ENCODE data around the gene ERBB4. TPM values are rescaled to one million over a fixed set of nuclear protein-coding genes. Genes with fewer than 3 reads are reported as not detected.

ERBB4 gene
- total RNA-seq, 1 donor from 2014 or later, result 9.9 TPM

DNA sequence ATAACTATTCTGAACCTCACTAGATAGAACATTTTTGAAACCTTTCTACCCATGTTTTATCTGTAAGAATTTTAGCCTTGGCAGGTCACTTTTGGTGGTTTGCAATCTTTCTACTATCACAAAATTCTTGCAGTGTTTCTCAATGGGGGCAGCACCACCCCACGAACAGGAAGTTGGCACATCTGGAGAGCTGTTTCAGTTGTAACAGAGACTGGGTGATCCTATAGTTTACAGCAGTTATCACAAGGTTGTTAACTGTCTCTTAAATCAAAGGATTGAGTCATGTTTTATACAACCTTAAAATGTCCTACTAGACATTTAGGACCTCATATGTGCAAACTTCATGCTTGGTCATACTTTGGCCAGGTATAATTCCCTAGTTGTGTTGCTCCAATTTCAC, 829.2 kb downstream of the ERBB4 start:
- H3K36me3 Mint-ChIP-seq, result no peaks in the 10 kb centered on the region
- no peak overlapping the region for H3K27ac Mint-ChIP-seq
- TF ChIP-seq, protein P1, sequence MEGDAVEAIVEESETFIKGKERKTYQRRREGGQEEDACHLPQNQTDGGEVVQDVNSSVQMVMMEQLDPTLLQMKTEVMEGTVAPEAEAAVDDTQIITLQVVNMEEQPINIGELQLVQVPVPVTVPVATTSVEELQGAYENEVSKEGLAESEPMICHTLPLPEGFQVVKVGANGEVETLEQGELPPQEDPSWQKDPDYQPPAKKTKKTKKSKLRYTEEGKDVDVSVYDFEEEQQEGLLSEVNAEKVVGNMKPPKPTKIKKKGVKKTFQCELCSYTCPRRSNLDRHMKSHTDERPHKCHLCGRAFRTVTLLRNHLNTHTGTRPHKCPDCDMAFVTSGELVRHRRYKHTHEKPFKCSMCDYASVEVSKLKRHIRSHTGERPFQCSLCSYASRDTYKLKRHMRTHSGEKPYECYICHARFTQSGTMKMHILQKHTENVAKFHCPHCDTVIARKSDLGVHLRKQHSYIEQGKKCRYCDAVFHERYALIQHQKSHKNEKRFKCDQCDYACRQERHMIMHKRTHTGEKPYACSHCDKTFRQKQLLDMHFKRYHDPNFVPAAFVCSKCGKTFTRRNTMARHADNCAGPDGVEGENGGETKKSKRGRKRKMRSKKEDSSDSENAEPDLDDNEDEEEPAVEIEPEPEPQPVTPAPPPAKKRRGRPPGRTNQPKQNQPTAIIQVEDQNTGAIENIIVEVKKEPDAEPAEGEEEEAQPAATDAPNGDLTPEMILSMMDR (conservative IDR thresholded peaks at IDR 0.05), result no peak
- H3K4me1 Mint-ChIP-seq (ENCODE audit: unreplicated experiment), result no peaks in the 10 kb centered on the region
- no peaks in the 10 kb centered on the region for H3K27me3 Mint-ChIP-seq
- H3K4me3 Mint-ChIP-seq, result no peak overlapping the region
- no peaks in the 10 kb centered on the region for H3K9me3 Mint-ChIP-seq
- no peak for DNase-seq (ENCODE audit: extremely low spot score, unreplicated experiment)

DNA sequence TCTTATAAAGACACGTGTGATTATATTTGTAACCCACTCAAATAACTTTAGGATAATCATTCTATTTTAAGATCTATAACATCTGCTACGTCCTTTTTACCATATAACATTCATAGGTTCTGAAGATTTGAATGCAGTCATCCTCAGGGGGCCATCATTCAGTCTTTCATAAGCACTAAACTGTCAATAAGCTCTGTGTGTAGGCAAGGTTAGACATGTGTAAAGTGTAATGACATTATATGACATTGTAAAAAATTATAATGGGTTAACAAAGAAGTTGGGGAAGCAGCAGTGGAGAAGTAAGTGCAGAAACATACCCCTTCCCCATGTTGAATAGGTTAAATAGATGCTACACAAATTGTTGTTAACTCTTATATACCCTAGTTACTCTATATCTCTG, 845.9 kb downstream of the ERBB4 start:
- H3K4me1 Mint-ChIP-seq (ENCODE audit: unreplicated experiment), result no peaks in the 10 kb centered on the region
- no peaks in the 10 kb centered on the region for H3K27me3 Mint-ChIP-seq
- TF ChIP-seq, protein P1 (conservative IDR thresholded peaks at IDR 0.05), result no peak
- no peak overlapping the region for H3K27ac Mint-ChIP-seq
- H3K9me3 Mint-ChIP-seq, result no peaks in the 10 kb centered on the region
- no peak for DNase-seq (ENCODE audit: extremely low spot score, unreplicated experiment)
- peaks cover 3% of the 10 kb centered on the region for H3K36me3 Mint-ChIP-seq
- no peak overlapping the region for H3K4me3 Mint-ChIP-seq

DNA sequence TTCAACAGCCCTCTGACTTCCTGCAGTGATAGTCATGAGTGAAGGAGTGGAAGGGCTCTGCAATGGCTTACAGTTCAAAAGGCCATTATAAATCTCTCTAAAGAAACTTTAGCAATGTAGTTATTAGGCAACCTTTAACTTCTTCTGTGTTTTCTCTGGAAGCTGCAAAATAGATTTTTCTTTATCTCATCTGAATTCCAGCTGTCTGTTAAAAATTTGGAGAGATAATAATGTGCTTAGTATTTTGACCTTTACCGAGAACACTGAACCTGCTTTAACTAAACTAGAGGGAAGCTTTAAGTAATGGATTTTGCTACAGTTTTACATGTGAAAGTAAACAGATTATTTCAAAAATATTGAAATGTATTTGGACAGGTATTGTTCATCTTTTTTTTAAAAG, 847.9 kb downstream of the ERBB4 start:
- peaks cover 8% of the 10 kb centered on the region for H3K36me3 Mint-ChIP-seq
- H3K4me1 Mint-ChIP-seq (ENCODE audit: unreplicated experiment), result no peaks in the 10 kb centered on the region
- no peak for DNase-seq (ENCODE audit: extremely low spot score, unreplicated experiment)
- TF ChIP-seq, protein P1 (conservative IDR thresholded peaks at IDR 0.05), result no peak
- no peaks in the 10 kb centered on the region for H3K9me3 Mint-ChIP-seq
- no peak overlapping the region for H3K4me3 Mint-ChIP-seq
- H3K27ac Mint-ChIP-seq, result no peak overlapping the region
- no peaks in the 10 kb centered on the region for H3K27me3 Mint-ChIP-seq

DNA sequence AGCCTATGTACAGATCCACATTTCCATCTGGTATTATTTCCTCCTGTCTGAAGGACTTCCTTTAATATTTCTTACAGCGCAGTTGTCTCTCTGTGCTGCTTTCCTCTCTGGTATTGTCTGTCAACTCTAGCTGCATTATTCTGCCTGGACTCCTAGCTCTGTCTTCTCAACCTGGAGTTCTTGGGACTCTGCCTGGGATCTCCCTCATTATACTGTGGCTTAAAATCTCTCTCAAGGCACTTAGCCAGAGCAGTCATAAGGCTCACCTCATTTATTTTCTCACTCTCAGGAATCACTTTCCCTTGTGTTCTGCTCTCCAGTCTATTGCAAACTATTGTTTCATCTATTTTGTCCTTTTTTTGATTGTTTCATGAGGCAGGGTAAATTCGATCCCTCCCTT, 850.4 kb downstream of the ERBB4 start:
- Mint-ChIP-seq H3K4me3 (no peak overlapping the region), H3K9me3 (peaks cover 6% of the 10 kb centered on the region), H3K27ac (no peak overlapping the region), H3K4me1 (ENCODE audit: unreplicated experiment) (no peaks in the 10 kb centered on the region), H3K27me3 (no peaks in the 10 kb centered on the region), H3K36me3 (peaks cover 5% of the 10 kb centered on the region)
- TF ChIP-seq, protein P1 (conservative IDR thresholded peaks at IDR 0.05), result no peak
- DNase-seq (ENCODE audit: extremely low spot score, unreplicated experiment), result no peak

DNA sequence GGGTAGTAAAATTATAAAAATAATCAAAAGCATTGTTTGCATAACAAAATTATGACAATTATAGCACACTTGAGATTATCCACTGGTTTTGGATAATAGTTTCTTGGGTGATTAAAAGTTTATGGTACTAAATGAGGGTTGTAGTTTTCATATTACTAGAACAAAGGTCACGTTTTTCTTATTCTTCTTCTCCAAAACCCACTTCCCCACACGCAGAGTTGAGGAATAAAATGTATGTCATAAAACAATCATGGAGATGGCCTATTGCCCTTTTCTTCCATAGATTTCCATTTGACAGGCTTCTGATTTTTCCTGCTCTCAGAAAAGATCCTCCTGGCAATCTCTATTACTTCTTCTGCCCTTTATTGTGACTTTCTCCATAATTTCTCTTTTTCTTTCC, 863.9 kb downstream of the ERBB4 start:
- DNase-seq (ENCODE audit: extremely low spot score, unreplicated experiment), result no peak
- Mint-ChIP-seq H3K4me1 (ENCODE audit: unreplicated experiment) (no peaks in the 10 kb centered on the region), H3K36me3 (peaks cover 4% of the 10 kb centered on the region), H3K27me3 (no peaks in the 10 kb centered on the region), H3K9me3 (no peaks in the 10 kb centered on the region), H3K4me3 (no peak overlapping the region), H3K27ac (no peak overlapping the region)
- TF ChIP-seq, protein P1 (conservative IDR thresholded peaks at IDR 0.05), result no peak

All from type B pancreatic cell (in vitro differentiated cells).